ENCODE results near the gene ERP27.

ERP27 gene

GRCh38 chr12:14959463-14959862, 21.1 kb upstream of the ERP27 start:
- DNase-seq, result no peak

DNA sequence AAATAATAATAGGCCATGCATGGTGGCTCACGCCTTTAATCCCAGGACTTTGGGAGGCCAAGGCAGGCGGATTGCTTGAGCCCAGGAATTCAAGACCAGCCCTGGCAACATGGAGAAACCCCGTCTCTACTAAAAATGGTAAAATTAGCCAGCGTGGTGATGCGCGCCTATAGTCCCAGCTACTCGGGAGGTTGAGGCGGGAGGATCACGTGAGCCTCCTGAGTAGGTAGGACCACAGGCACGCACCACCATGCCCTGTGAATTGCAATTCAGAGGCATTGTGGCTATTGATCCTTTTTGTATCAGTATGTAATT, 20.7 kb upstream of the ERP27 start:
- DNase-seq, result no peak

- no peak for DNase-seq
Observed at GRCh38 chr12:14958361-14959125, 20.2 kb upstream of the ERP27 start.

DNA sequence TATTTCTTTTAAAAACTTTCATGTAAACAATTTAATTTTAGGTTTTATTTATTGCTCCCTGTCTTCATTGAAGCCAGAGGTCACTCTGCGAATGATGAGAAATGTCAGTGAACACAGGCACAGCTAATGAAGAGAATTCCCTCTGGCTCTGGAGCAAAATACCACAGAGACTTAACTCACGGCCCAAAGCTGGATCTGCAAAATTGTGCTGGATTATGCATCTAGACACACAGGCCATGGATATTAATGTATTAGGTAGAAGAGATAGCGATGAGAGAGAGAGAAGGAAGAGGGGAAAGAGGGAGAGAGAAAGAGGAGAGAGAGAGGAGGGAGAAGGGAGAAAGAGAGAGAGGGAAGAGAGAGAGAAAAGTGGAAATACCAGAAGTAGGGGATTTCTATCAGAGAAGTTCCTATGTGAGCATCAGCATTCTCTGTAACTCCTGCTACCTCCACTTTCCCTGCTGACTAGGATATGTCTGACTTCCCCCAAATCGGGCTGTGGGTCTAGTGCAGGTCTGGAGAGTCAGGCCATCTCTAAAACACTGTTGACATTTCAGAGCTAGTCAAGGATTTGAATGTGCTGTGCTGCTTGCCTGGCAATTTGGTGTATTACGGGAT, 19.3 kb upstream of the ERP27 start:
- DNase-seq, result no peak

- DNase-seq, result no peak
Observed at GRCh38 chr12:14956905-14957304, 18.6 kb upstream of the ERP27 start.

- DNase-seq, result no peak
Observed at GRCh38 chr12:14956024-14956891, 17.9 kb upstream of the ERP27 start.

- peak in 1 of 3 experiments; percentile 7 for DNase-seq
Observed at GRCh38 chr12:14954269-14954668, 15.9 kb upstream of the ERP27 start.

GRCh38 chr12:14953752-14954151, 15.4 kb upstream of the ERP27 start:
- no peak for DNase-seq

GRCh38 chr12:14952299-14952921, 14.1 kb upstream of the ERP27 start:
- peak in 2 of 3 experiments; percentile 14 to 47 for DNase-seq

DNA sequence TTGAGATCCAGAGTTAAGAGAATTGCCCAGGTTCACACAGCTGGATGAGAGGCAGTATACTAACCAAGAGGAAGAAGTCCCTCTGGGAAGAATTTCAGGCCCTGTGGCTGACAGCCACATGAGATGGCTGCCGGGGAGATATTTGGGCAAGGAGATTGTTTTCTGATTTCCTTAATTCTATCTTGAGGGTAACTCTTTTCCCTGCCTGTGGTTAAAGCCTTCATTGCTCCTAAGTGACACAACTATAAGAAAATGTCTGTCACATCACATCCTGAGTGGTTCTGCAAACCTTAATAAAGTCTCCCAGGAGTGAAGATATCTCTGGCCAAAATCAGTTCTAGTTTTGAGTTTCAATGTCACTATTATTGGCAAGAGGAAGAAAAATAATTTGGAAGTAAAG, 13.5 kb upstream of the ERP27 start:
- DNase-seq, result no peak

GRCh38 chr12:14950982-14951746, 12.8 kb upstream of the ERP27 start:
- DNase-seq, result no peak

- no peak for DNase-seq
Observed at GRCh38 chr12:14950421-14950820, 12.1 kb upstream of the ERP27 start.

DNA sequence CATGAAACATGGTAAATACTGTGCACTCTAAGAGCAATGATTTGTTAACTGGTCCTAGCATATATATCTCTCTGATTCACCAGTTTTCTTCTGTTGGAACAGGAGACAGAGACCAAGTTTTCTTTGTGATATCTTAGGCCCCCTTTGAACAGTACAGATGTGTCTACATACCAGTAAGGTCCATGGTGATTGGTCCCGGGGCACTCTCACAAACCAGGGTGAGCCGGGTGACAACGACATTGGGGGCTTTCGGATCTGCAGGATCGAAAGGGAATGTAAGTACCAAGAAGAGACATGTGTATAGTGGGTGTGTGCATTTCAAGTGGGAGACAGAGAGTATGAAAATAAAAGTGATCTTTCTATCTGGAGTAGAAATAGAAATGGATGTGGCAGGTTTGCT, 11.3 kb upstream of the ERP27 start:
- no peak for DNase-seq

DNA sequence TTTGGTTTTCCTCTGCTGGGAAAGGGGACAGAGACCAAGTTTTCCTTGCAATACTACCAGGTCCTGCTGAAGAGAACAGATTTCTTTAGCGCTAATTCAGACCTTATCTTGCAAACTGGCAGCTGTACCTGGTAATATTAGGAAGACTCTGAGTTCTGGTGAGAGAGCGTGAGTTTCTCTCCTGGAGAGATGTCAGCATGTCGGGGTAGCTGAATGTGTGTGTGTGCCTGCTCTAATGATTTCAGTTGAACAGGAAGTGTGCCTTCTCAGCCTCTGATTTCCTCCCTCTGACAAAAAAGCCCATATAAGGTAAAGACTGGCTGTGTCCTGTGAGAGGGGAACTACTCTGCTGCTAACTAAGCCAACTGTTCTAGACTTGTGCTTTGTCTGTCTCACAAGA, 10.3 kb upstream of the ERP27 start:
- peak in 1 of 3 experiments; percentile 34 for DNase-seq

DNA sequence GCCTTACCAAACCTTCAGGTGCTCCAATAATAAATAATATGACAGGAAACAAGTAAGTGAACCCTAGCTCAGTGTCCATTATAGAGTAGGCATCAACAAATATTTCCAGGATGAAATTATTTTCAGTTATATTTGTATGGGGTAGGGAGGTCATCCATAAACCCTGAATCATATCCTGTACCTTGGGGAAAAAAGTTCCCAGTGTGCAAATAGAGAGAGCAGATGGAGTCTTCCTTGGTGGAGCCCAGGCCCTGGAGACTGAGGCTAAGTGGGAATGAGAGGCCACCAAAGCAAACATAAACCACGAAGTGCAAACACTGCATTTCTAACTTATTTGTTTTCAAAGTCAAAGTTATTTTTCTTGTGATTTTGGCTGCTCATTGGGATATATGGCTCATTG, 8.5 kb upstream of the ERP27 start:
- no peak for DNase-seq

DNA sequence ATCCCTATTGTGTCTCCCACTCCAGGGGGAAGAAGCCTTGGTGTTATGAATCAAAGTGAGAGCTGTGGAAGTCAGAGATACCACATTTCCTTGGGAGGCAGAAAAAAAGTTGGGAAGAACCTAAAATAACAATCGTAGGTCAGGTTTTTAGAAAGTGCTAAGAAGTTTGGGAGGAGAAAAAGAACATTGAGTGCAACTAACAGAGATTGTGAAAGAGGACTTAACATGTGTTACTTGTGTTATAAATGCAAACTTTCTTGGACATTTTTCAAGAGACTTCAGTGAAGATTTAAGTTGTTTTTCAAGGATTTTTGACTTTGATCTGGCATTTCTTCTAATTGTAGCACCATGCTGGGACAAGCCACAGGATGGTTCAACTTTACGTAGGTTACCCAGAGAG, 7.8 kb upstream of the ERP27 start:
- DNase-seq, result no peak

DNA sequence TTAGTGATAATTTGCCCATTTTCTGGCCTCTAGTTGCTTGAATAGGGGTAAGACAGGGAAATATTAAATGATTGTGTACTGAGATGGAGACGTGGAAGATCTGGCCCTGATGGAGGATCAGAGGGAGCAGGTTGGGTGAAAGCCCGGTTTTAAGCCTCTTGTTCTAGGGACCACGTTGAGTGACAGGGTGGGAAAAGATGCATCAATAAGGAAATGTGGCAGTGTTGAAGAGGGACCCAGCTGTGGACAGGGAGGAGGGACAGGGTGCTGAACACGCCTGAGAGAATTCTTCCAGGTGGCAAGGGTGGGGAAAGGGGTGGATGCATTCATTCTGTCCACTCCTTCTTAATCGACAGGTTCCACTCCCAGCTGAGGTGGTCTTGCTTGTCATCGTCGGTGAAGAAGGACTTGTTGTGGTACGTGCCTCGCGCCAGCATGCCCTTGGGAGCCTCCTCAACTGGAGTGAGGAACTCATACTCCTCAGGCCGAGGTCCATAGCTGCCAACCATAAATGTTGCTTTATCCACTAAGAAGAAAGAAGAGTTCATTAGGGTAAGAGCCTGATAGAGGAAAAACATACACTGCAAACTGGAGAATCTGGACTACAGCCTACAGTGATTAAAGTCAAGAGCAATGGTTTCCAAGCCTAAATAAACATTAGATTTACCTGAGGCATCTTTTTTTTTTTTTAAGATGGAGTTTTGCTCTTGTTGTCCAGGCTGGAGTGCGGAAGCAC, 4.0 kb upstream of the ERP27 start:
- DNase-seq, result no peak

- DNase-seq, result no peak
Observed at GRCh38 chr12:14941369-14941768, 3.0 kb upstream of the ERP27 start.

GRCh38 chr12:14937689-14938088, 648 bp downstream of the ERP27 start:
- DNase-seq, result no peak

- DNase-seq, result no peak
Observed at GRCh38 chr12:14937014-14937413, 1.3 kb downstream of the ERP27 start.

- DNase-seq, result no peak
Observed at GRCh38 chr12:14936224-14936861, 2.0 kb downstream of the ERP27 start.
